Aorta (tissue), 5 donors: Measurements from ENCODE around the gene CAMTA2. TPM values are rescaled to one million over a fixed set of nuclear protein-coding genes. Genes with fewer than 3 reads are reported as not detected.
"Not testable (repeated sequence)": the region's sequence is repeated elsewhere in the genome, so short reads cannot be mapped to it uniquely, and the experiment has no call there.

Source experiments
- ATAC-seq: fragments of 200-7000 bp; cut with Tn5 transposase; one replicate; pipeline ENCODE4 v1.9.1; 2022; ENCODE audit warnings: moderate library complexity; ENCODE audit not compliant: low FRiP score
- DNase-seq, 2 donors: peaks; one replicate each; pipeline ENCODE4 v3.0.0-alpha.2; 2020
- H3K27ac ChIP-seq, 2 donors: one replicate each; pipeline ENCODE4 v1.5.1; 2013; ENCODE audit warnings: low read length in 2 of 2, mild to moderate bottlenecking in 2 of 2, moderate library complexity in 2 of 2, control low read depth in 1 of 2, inconsistent platforms in 1 of 2, low read depth in 1 of 2
- H3K27me3 ChIP-seq, 2 donors: one replicate each; pipeline ENCODE4 v1.6.1; 2013; ENCODE audit warnings: control low read depth in 1 of 2, low read length in 1 of 2, mild to moderate bottlenecking in 1 of 2, moderate library complexity in 1 of 2; ENCODE audit not compliant: insufficient read depth in 2 of 2, control insufficient read depth in 1 of 2
- H3K36me3 ChIP-seq, 2 donors: one replicate each; pipeline ENCODE4 v1.6.1; 2013; ENCODE audit warnings: control low read depth in 1 of 2, low read length in 1 of 2, mild to moderate bottlenecking in 1 of 2; ENCODE audit not compliant: insufficient read depth in 2 of 2, control insufficient read depth in 1 of 2
- H3K4me1 ChIP-seq, 2 donors: one replicate each; pipeline ENCODE4 v1.6.1; 2013; ENCODE audit warnings: low read length in 2 of 2, control low read depth in 1 of 2, mild to moderate bottlenecking in 1 of 2, moderate library complexity in 1 of 2; ENCODE audit not compliant: insufficient read depth in 2 of 2, control insufficient read depth in 1 of 2
- H3K4me3 ChIP-seq, 2 donors: one replicate each; pipeline ENCODE4 v1.5.1; 2013; ENCODE audit warnings: low read length in 2 of 2, control low read depth in 1 of 2, mild to moderate bottlenecking in 1 of 2
- H3K9me3 ChIP-seq: one replicate; pipeline ENCODE4 v1.6.1; 2013; ENCODE audit warnings: mild to moderate bottlenecking, low read length; ENCODE audit not compliant: control insufficient read depth
- WGBS, 2 donors: extraction: QIAGEN DNeasy Blood & Tissue Kit; methylation state at CpG; one replicate each; pipeline ENCODE4 v1.1.7; 2013; 5-methylcytosine and 5-hydroxymethylcytosine counted together
- intact Hi-C, 2 donors: fragments of 100-400 bp; cut with DNase I; formaldehyde crosslinking; loops; one replicate each; pipeline versions ENCODE4 v1.14.2 to v1.15.0; 2022
- polyA plus RNA-seq, 2 donors: library from polyadenylated mRNA; stranded (reverse); fragments of 200-250 nt; gene quantifications; one replicate each; pipeline ENCODE4 v1.2.3, GENCODE V29; 2013
- total RNA-seq, 2 donors: library from RNA; stranded (reverse); fragmentation: NEBNext Ultra II Directional; extraction: Animal tissue kit (Norgen Biotek cat#: 25700); gene quantifications; one replicate each; pipeline ENCODE4 v1.2.1, GENCODE V29; 2021
- donor health status: healthy with polysubstance abuse.
- donor health status: Bipolar disorder and iron deficiency.
- donor health status: DM: no; HTN: no; CAD: no.
- donor health status: DM: no; HTN: no; CAD: no.
- donor health status: DM: yes; HTN: yes; CAD: no.

Gene CAMTA2
- total and polyA plus RNA-seq, 4 donors, result 21.7 to 68.1 (median 64.8) TPM

- Histone ChIP-seq H3K27me3 (no peaks in the 10 kb centered on the region), H3K36me3 (no peaks in the 10 kb centered on the region), H3K9me3 (no peaks in the 10 kb centered on the region), H3K4me3 (no peak overlapping the region), H3K4me1 (no peaks in the 10 kb centered on the region), H3K27ac (no peak overlapping the region)
- 87 to 92% methylated on average over 3 of the region's 3 CpGs for WGBS, 2 donors
- DNase-seq (no peak), ATAC-seq (no peak)
- intact Hi-C loops, result loop anchor here in 1 of 2 donors (5.0 kb wide), 1 partner anchor 66 kb away; no protein-coding TSS in a partner anchor
These were observed 51.0 kb downstream of the CAMTA2 start for GRCh38 chr17:4936436-4936835.

GRCh38 chr17:4935650-4936049, 51.8 kb downstream of the CAMTA2 start:
- no peak overlapping the region for H3K27ac ChIP-seq
- intact Hi-C loops, result loop anchor here in 1 of 2 donors (5.0 kb wide), 1 partner anchor 67 kb away; no protein-coding TSS in a partner anchor
- DNase-seq (no peak), ATAC-seq (no peak)
- H3K4me1 ChIP-seq, result no peaks in the 10 kb centered on the region
- H3K4me3 ChIP-seq, result no peak overlapping the region
- H3K27me3 ChIP-seq, result no peaks in the 10 kb centered on the region
- H3K36me3 ChIP-seq, result no peaks in the 10 kb centered on the region
- no peaks in the 10 kb centered on the region for H3K9me3 ChIP-seq

- Histone ChIP-seq H3K4me1 (no peaks in the 10 kb centered on the region), H3K9me3 (no peaks in the 10 kb centered on the region), H3K4me3 (no peak overlapping the region), H3K27me3 (no peaks in the 10 kb centered on the region), H3K36me3 (no peaks in the 10 kb centered on the region), H3K27ac (no peak overlapping the region)
- ATAC-seq (no peak), DNase-seq (peak in 1 of 2 donors; percentile 56)
- intact Hi-C loops, result no loop called here
- WGBS, 2 donors, result 15 to 20% methylated on average over 14 of the region's 14 CpGs
These were observed 53.1 kb downstream of the CAMTA2 start for GRCh38 chr17:4934173-4934979.

- Histone ChIP-seq H3K27ac (no peak overlapping the region), H3K36me3 (no peaks in the 10 kb centered on the region), H3K4me1 (no peaks in the 10 kb centered on the region), H3K4me3 (no peak overlapping the region), H3K9me3 (no peaks in the 10 kb centered on the region), H3K27me3 (no peaks in the 10 kb centered on the region)
- intact Hi-C loops, result no loop called here
- ATAC-seq (no peak), DNase-seq (no peak)
- 76 to 82% methylated on average over 12 to 16 of the region's 16 CpGs for WGBS, 2 donors
These were observed 53.8 kb downstream of the CAMTA2 start for GRCh38 chr17:4933646-4934045.

- Histone ChIP-seq H3K4me1 (no peaks in the 10 kb centered on the region), H3K27me3 (no peaks in the 10 kb centered on the region), H3K27ac (no peak overlapping the region), H3K36me3 (no peaks in the 10 kb centered on the region), H3K4me3 (no peak overlapping the region), H3K9me3 (no peaks in the 10 kb centered on the region)
- intact Hi-C loops, result no loop called here
- WGBS, 2 donors, result 91 to 92% methylated on average over 12 of the region's 12 CpGs
- no peak for ATAC-seq
- DNase-seq, result no peak
These were observed 54.7 kb downstream of the CAMTA2 start for GRCh38 chr17:4932756-4933155.

GRCh38 chr17:4931963-4932362, 55.5 kb downstream of the CAMTA2 start, which contains the start of gene GP1BA:
TSS of gene GP1BA (plus strand) at chr17:4932277. CDS start at chr17:4932605, 328 bp downstream.
- Histone ChIP-seq H3K27me3 (no peaks in the 10 kb centered on the region), H3K4me1 (no peaks in the 10 kb centered on the region), H3K36me3 (no peaks in the 10 kb centered on the region), H3K27ac (no peak within 1 kb of the TSS), H3K4me3 (no peak within 1 kb of the TSS), H3K9me3 (no peaks in the 10 kb centered on the region)
- intact Hi-C loops, result no loop called here
- WGBS, 2 donors, result 86 to 89% methylated on average over 14 of the region's 14 CpGs
- ATAC-seq (no peak), DNase-seq (no peak)

- DNase-seq (no peak), ATAC-seq (no peak)
- H3K27me3 ChIP-seq, result no peaks in the 10 kb centered on the region
- whole genome bisulfite sequencing, 2 donors, result 95 to 98% methylated on average over 18 of the region's 18 CpGs
- intact Hi-C loops, result no loop called here
- no peak overlapping the region for H3K4me3 ChIP-seq
- no peaks in the 10 kb centered on the region for H3K9me3 ChIP-seq
- H3K36me3 ChIP-seq, result no peaks in the 10 kb centered on the region
- no peak overlapping the region for H3K27ac ChIP-seq
- no peaks in the 10 kb centered on the region for H3K4me1 ChIP-seq
These were observed 58.6 kb downstream of the CAMTA2 start for GRCh38 chr17:4928881-4929280.

- H3K9me3 ChIP-seq, intact Hi-C loops, H3K27ac ChIP-seq, ATAC-seq, H3K4me1 ChIP-seq, H3K4me3 ChIP-seq, DNase-seq, H3K27me3 ChIP-seq, H3K36me3 ChIP-seq: not testable (repeated sequence)
- WGBS, 2 donors, result 79 to 83% methylated on average over 23 to 24 of the region's 24 CpGs
These were observed 60.7 kb downstream of the CAMTA2 start for GRCh38 chr17:4926577-4927335.
